Measurements from ENCODE around the gene FARS2. TPM values are rescaled to one million over a fixed set of nuclear protein-coding genes. Genes with fewer than 3 reads are reported as not detected.

Gene FARS2
- total and polyA plus RNA-seq, 9 of the 15 experiments (the other 6 are each of a cell fraction or from before 2014, with no cell fraction given) = 16.5 to 62.2 (median 27.0) TPM

DNA sequence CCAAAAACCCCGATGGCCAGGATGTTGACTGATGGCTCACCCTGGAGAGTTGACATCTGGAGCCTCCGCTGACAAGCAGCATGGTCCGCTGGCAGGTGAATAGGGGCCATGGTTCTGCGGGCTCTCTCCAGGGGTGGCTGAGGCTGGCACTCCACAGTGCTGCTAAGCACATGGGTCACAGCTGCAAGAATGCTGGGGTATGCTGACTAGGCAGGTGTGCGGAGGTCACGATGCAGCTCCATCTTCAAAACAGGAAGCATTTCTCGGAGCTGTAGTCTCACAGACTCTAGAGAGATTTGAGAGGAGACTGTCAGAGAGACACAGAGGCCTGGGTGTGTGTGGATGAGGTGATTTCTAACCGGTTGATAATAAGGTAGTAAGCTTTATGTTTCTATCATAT is 403.9 kb downstream of the FARS2 start (continued):
- TF ChIP-seq PPARD (CRISPR knock-in tag; IDR thresholded peaks at IDR 0.05) = no peak
- TF ChIP-seq ZFP30 (CRISPR knock-in tag; IDR thresholded peaks at IDR 0.05; ENCODE audit: borderline replicate concordance) = no peak
- no peak for TF ChIP-seq ELF1 (tag; IDR thresholded peaks at IDR 0.05)
- TF ChIP-seq CREBBP (IDR thresholded peaks at IDR 0.05; ENCODE audit: low read depth, low read length) = no peak
- no peak for TF ChIP-seq SIN3A (IDR thresholded peaks at IDR 0.05; ENCODE audit: borderline replicate concordance in 2 of 2, control insufficient read depth in 1 of 2, low read depth in 2 of 2, low read length in 2 of 2)
- TF ChIP-seq EP400 (IDR thresholded peaks at IDR 0.05) = no peak
- TF ChIP-seq, protein P1, sequence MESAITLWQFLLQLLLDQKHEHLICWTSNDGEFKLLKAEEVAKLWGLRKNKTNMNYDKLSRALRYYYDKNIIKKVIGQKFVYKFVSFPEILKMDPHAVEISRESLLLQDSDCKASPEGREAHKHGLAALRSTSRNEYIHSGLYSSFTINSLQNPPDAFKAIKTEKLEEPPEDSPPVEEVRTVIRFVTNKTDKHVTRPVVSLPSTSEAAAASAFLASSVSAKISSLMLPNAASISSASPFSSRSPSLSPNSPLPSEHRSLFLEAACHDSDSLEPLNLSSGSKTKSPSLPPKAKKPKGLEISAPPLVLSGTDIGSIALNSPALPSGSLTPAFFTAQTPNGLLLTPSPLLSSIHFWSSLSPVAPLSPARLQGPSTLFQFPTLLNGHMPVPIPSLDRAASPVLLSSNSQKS (CRISPR knock-in tag; IDR thresholded peaks at IDR 0.05) = no peak

DNA sequence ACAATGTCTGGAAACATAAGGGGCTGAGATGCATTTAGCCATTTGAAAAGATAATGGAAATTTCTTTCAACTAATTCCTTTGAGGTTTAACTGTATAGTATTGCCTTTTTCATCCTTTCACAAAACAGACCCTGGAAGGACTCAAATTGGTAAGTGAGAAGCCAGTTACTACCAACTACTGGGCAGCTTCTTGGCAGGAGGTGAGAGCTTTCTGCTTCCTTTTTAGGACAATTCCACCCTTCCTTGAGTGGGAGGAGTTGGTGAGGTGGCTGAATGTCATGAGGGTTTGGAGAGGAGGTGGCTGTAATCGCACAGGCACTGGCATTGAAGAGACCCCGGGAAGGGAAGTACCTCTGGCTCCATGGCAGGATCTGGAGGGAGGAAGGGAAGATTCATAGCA is 404.4 kb downstream of the FARS2 start:
- ChIA-PET POLR2A (no interaction called here), CTCF (ENCODE audit: low intra/inter-chr PET ratio) (no interaction called here)
- Histone ChIP-seq H3K4me1 (replicated peaks in 1 of 2; ENCODE audit: control insufficient read depth in 2 of 2, insufficient read depth in 2 of 2, low read length in 2 of 2) (peaks cover 0 to 2% of the 10 kb centered on the region in 2 experiments; a peak in 1 of 5 replicates), H3K36me3 (ENCODE audit: control insufficient read depth, insufficient read depth, low read length) (no peaks in the 10 kb centered on the region), H3K9me3 (replicated peaks; ENCODE audit: control insufficient read depth, insufficient read depth, low read depth, low read length) (no peaks in the 10 kb centered on the region), H3K4me3 (no peak overlapping the region), H3K4me2 (ENCODE audit: insufficient read depth, low read length) (no peak overlapping the region), H2AFZ (ENCODE audit: low read depth, low read length) (no peak overlapping the region), H3K9me1 (ENCODE audit: control insufficient read depth, insufficient read depth, low read length) (no peaks in the 10 kb centered on the region), H3K27me3 (ENCODE audit: control insufficient read depth in 2 of 2, insufficient read depth in 2 of 2, low read length in 2 of 2) (no peaks in the 10 kb centered on the region), H3K27ac (ENCODE audit: extremely low read depth, low read depth, low read length) (no peak overlapping the region), H4K20me1 (replicated peaks; ENCODE audit: control insufficient read depth, insufficient read depth, low read length) (no peaks in the 10 kb centered on the region), H3K9ac (ENCODE audit: insufficient read depth in 1 of 2, low read depth in 2 of 2, low read length in 2 of 2) (no peak overlapping the region), H3K79me2 (ENCODE audit: control insufficient read depth, insufficient read depth, low read length) (no peaks in the 10 kb centered on the region)
- in situ Hi-C loops (cut with MboI) = no loop called here
- intact Hi-C loops (cut with micrococcal nuclease) = no loop called here
- TF ChIP-seq ZBTB17 (CRISPR knock-in tag; IDR thresholded peaks at IDR 0.05) = no peak
- TF ChIP-seq ZNF586 (CRISPR knock-in tag; conservative IDR thresholded peaks at IDR 0.05) = no peak
- TF ChIP-seq SMAD3 (CRISPR knock-in tag; conservative IDR thresholded peaks at IDR 0.05) = no peak
- TF ChIP-seq ERF (CRISPR knock-in tag; IDR thresholded peaks at IDR 0.05) = no peak
- TF ChIP-seq ZNF143 (CRISPR knock-in tag; IDR thresholded peaks at IDR 0.05) = no peak
- TF ChIP-seq HDAC6 (IDR thresholded peaks at IDR 0.05; ENCODE audit: low read depth, low read length) = no peak
- no peak for TF ChIP-seq HDGF (IDR thresholded peaks at IDR 0.05)
- TF ChIP-seq MYC (IDR thresholded peaks at IDR 0.05; ENCODE audit: low read depth, low read length) = no peak
- no peak for TF ChIP-seq MYC (CRISPR knock-in tag; IDR thresholded peaks at IDR 0.05; ENCODE audit: borderline replicate concordance, low read depth)
- TF ChIP-seq SNRNP70 (optimal IDR thresholded peaks at IDR 0.05; ENCODE audit: low read depth, low read length) = no peak
- no peak for TF ChIP-seq LARP7 (IDR thresholded peaks at IDR 0.05)
- TF ChIP-seq ZNF695 (CRISPR knock-in tag; IDR thresholded peaks at IDR 0.05) = no peak
- ATAC-seq (no peak), FAIRE-seq (no peak), DNase-seq (ENCODE audit: extremely low read depth in 1 of 4, low spot score in 3 of 4) (no peak)
- no TSS peak for BruUV-seq (replicated peaks)
- 17% methylated on average over 2 of the region's 2 CpGs for WGBS (ENCODE audit: insufficient coverage, low coverage, missing lambda C conversion rate)
